C4-2B (cell line): ENCODE measurements around the gene RASSF5.

Experiments
- ZFX ChIP-seq: fragments of 450-650 bp; IDR thresholded peaks from 2 replicates; pipeline ENCODE4 v1.6.1; 2017
- TF ChIP-seq, protein P1 (sequence below): fragments of 450-650 bp; conservative IDR thresholded peaks from 2 replicates; pipeline ENCODE4 v1.5.1; 2017; ENCODE audit warnings: mild to moderate bottlenecking

DNA sequence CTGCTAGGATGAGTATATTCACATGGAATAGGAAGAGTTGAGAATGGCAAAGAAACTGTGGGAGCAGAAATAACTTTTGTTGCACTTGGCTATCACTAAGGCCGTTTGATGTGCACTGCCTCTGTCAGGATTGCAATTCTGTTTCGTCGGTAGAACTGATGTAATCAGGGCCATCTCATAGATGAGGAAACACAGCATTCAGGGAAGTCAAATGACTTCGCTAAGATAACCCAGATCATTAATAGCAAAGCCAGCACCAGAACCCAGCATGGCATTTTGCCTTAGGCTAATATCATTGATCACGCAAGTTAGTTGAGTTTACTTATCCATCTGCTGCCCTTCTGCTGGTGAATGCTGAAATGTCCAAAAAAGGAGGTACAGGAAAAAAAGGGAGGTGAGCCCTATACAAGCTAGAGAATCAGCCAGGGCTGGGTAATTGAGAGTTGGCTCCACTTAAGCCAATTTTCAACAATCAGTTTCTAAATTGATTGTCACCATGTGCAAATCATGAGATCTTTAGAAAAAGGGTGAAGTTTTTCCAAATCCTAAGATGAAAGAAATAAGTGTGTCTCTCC lies 7.6 kb downstream of the RASSF5 start:
- TF ChIP-seq, protein P1, sequence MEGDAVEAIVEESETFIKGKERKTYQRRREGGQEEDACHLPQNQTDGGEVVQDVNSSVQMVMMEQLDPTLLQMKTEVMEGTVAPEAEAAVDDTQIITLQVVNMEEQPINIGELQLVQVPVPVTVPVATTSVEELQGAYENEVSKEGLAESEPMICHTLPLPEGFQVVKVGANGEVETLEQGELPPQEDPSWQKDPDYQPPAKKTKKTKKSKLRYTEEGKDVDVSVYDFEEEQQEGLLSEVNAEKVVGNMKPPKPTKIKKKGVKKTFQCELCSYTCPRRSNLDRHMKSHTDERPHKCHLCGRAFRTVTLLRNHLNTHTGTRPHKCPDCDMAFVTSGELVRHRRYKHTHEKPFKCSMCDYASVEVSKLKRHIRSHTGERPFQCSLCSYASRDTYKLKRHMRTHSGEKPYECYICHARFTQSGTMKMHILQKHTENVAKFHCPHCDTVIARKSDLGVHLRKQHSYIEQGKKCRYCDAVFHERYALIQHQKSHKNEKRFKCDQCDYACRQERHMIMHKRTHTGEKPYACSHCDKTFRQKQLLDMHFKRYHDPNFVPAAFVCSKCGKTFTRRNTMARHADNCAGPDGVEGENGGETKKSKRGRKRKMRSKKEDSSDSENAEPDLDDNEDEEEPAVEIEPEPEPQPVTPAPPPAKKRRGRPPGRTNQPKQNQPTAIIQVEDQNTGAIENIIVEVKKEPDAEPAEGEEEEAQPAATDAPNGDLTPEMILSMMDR, result no peak
- no peak for TF ChIP-seq ZFX
